Measurements from ENCODE around the gene GALNT7.

DNA sequence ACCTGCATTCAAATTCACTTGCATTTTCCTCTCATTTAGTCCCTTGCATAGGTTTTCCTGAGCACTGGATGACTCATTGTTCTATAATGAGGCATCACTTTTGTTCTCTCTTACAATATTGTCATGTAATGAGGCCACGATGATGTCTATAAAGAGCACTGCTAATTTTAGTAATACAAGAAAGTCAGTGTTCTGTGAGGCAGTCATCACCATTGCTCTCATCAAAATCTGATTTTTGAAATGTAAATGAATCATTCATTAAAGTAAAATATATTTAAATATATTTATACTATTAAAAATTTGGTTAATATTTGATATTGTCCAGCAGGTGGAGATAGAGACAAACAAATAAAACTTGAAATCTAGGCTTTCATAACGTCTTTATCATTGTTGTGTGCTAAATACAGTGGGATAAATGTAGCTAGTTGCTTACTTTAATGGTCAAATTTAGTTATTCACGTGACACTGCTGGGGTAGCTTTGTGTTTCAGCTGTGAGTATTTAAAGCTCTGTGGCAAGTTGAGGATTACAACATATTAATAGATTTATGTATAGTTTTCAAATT, 150.1 kb downstream of the GALNT7 start:
- TF ChIP-seq CTCF (IDR thresholded peaks at IDR 0.05 in 2 of 3, conservative IDR thresholded peaks at IDR 0.05 in 1 of 3; ENCODE audit: control insufficient read depth in 2 of 3, extremely low read depth in 1 of 3, insufficient read depth in 1 of 3, low read depth in 3 of 3, low read length in 3 of 3) (peak in 1 of 3 experiments; percentile 14; a peak in 3 of 6 replicates), YY1 (IDR thresholded peaks at IDR 0.05; ENCODE audit: low read depth, low read length) (no peak), POLR2A (IDR thresholded peaks at IDR 0.05; ENCODE audit: low read depth, low read length) (no peak), KDM1A (IDR thresholded peaks at IDR 0.05; ENCODE audit: borderline replicate concordance) (no peak), GATAD2B (conservative IDR thresholded peaks at IDR 0.05; ENCODE audit: low read depth) (no peak), ZSCAN29 (IDR thresholded peaks at IDR 0.05) (no peak), EGR1 (IDR thresholded peaks at IDR 0.05; ENCODE audit: borderline replicate concordance in 1 of 2, low read depth in 2 of 2, low read length in 2 of 2) (no peak)

Measured in GM12878 (cell line).